Liver (tissue), 9 donors: ENCODE measurements around the gene MTMR6. TPM values are rescaled to one million over a fixed set of nuclear protein-coding genes. Genes with fewer than 3 reads are reported as not detected.
A peak's percentile ranks its signal among the peaks of the same experiment; 100 is the strongest.

Experiments used
- DNase-seq: peaks from one replicate; pipeline ENCODE4 v3.0.0-alpha.2; 2017; ENCODE audit warnings: low spot score
- H3K27ac ChIP-seq, 2 donors: one replicate each; pipeline ENCODE4 v1.7.0; 2013; ENCODE audit warnings: inconsistent platforms in 2 of 2, low read length in 2 of 2, control low read depth in 1 of 2, low read depth in 1 of 2, mild to moderate bottlenecking in 1 of 2
- H3K27me3 ChIP-seq, 4 donors: one replicate each; pipeline versions ENCODE4 v1.6.1 to v1.7.0; 2013; ENCODE audit warnings: low read length in 3 of 4, inconsistent platforms in 1 of 4, mild to moderate bottlenecking in 1 of 4, moderate library complexity in 1 of 4; ENCODE audit not compliant: control insufficient read depth in 4 of 4, insufficient read depth in 4 of 4
- H3K36me3 ChIP-seq, 4 donors: one replicate each; pipeline versions ENCODE4 v1.6.1 to v1.7.0; 2013; ENCODE audit warnings: low read length in 3 of 4, mild to moderate bottlenecking in 3 of 4, low read depth in 1 of 4, moderate library complexity in 1 of 4; ENCODE audit not compliant: control insufficient read depth in 4 of 4, insufficient read depth in 3 of 4
- H3K4me1 ChIP-seq, 4 donors: one replicate each; pipeline versions ENCODE4 v1.6.1 to v1.7.0; 2013; ENCODE audit warnings: low read length in 3 of 4, mild to moderate bottlenecking in 3 of 4, moderate library complexity in 1 of 4; ENCODE audit not compliant: control insufficient read depth in 4 of 4, insufficient read depth in 4 of 4
- H3K4me3 ChIP-seq, 3 donors: one replicate each; pipeline versions ENCODE4 v1.6.1 to v1.7.0; 2013; ENCODE audit warnings: low read length in 3 of 3, control low read depth in 1 of 3, low read depth in 1 of 3, mild to moderate bottlenecking in 1 of 3
- H3K9ac ChIP-seq, 2 donors: one replicate each; pipeline ENCODE4 v1.7.0; 2013; ENCODE audit warnings: low read length in 2 of 2, mild to moderate bottlenecking in 2 of 2, moderate library complexity in 2 of 2, control low read depth in 1 of 2, low read depth in 1 of 2
- H3K9me3 ChIP-seq, 4 donors: one replicate each; pipeline versions ENCODE4 v1.6.1 to v1.7.0; 2013; ENCODE audit warnings: low read length in 3 of 4; ENCODE audit not compliant: control insufficient read depth in 4 of 4
- CTCF ChIP-seq: fragments of 150-350 bp; IDR thresholded peaks from 2 replicates; pipeline ENCODE4 v1.5.1; 2017; ENCODE audit warnings: improper control_type of control experiment, low read depth, low read length; ENCODE audit not compliant: missing input control
- EGR1 ChIP-seq, 2 donors: IDR thresholded peaks; 2 replicates each; pipeline ENCODE4 v1.6.1; 2016 to 2018; ENCODE audit warnings: antibody characterized with exemption in 2 of 2, low read depth in 2 of 2
- FOXA1 ChIP-seq: IDR thresholded peaks from 2 replicates; pipeline ENCODE4 v1.6.1; 2016; ENCODE audit warnings: antibody characterized with exemption
- GABPA ChIP-seq, 2 donors: IDR thresholded peaks in 1 of 2; conservative IDR thresholded peaks in 1 of 2; 2 replicates each; pipeline ENCODE4 v1.6.1; 2016; ENCODE audit warnings: antibody characterized with exemption in 2 of 2, mild to moderate bottlenecking in 1 of 2, moderate library complexity in 1 of 2
- HNF4A ChIP-seq, 2 donors: conservative IDR thresholded peaks; 2 replicates each; pipeline ENCODE4 v1.6.1; 2016; ENCODE audit warnings: antibody characterized with exemption in 2 of 2, mild to moderate bottlenecking in 2 of 2
- HNF4G ChIP-seq: IDR thresholded peaks from 2 replicates; pipeline ENCODE4 v1.6.1; 2016; ENCODE audit warnings: antibody characterized with exemption
- JUND ChIP-seq, 2 donors: IDR thresholded peaks; 2 replicates each; pipeline ENCODE4 v1.6.1; 2016; ENCODE audit warnings: antibody characterized with exemption in 2 of 2
- MAX ChIP-seq: IDR thresholded peaks from 2 replicates; pipeline ENCODE4 v1.6.1; 2016; ENCODE audit warnings: antibody characterized with exemption
- NR2F2 ChIP-seq: IDR thresholded peaks from 2 replicates; pipeline ENCODE4 v1.6.1; 2016; ENCODE audit warnings: antibody characterized with exemption
- RAD21 ChIP-seq, 2 donors: IDR thresholded peaks; 2 replicates each; pipeline ENCODE4 v1.6.1; 2016; ENCODE audit warnings: antibody characterized with exemption in 2 of 2, mild to moderate bottlenecking in 2 of 2
- REST ChIP-seq: IDR thresholded peaks from 2 replicates; pipeline ENCODE4 v1.6.1; 2016; ENCODE audit warnings: antibody characterized with exemption, mild to moderate bottlenecking
- RXRA ChIP-seq, 2 donors: IDR thresholded peaks; 2 replicates each; pipeline ENCODE4 v1.6.1; 2017 to 2018; ENCODE audit warnings: antibody characterized with exemption in 2 of 2, mild to moderate bottlenecking in 1 of 2
- TAF1 ChIP-seq: conservative IDR thresholded peaks from 2 replicates; pipeline ENCODE4 v1.6.1; 2016; ENCODE audit warnings: antibody characterized with exemption, mild to moderate bottlenecking
- YY1 ChIP-seq: IDR thresholded peaks from 2 replicates; pipeline ENCODE4 v1.6.1; 2016; ENCODE audit warnings: antibody characterized with exemption, mild to moderate bottlenecking
- WGBS: extraction: QIAGEN DNeasy Blood & Tissue Kit; methylation state at CpG from one replicate; pipeline ENCODE4 v1.1.7; 2013; 5-methylcytosine and 5-hydroxymethylcytosine counted together
- polyA plus RNA-seq, 2 donors: library from polyadenylated mRNA; stranded (reverse) in 1 of 2; unstranded in 1 of 2; fragments of 200-250 nt in 1 of 2; fragments of >200 nt in 1 of 2; fragmentation: Nextera tagmentation in 1 of 2; extraction: Ambion mirVana in 1 of 2; gene quantifications; one replicate each; pipeline versions ENCODE4 v1.2.1 to v1.2.3, GENCODE V29; 2013 to 2015
- total RNA-seq, 2 donors: library from RNA; depleted of rRNA; stranded (reverse); fragments of >200 nt; gene quantifications; one replicate each; pipeline ENCODE4 v1.2.3, GENCODE V29; 2014
- donor health status: healthy.
- donor health status: healthy.
- donor health status: healthy.
- donor health status: healthy.
- donor health status: healthy.

MTMR6 gene
- total and polyA plus RNA-seq, 4 donors: 5.3 to 12.6 (median 7.6) TPM

GRCh38 chr13:25268561-25268960 lies 18.7 kb downstream of the MTMR6 start:
- no peaks in the 10 kb centered on the region for H3K9me3 ChIP-seq
- 97% methylated on average over 6 of the region's 6 CpGs for WGBS
- no peak overlapping the region for H3K9ac ChIP-seq
- H3K4me1 ChIP-seq: no peaks in the 10 kb centered on the region
- H3K4me3 ChIP-seq: no peak overlapping the region
- DNase-seq: no peak
- peaks cover 0 to 29% (median 18%) of the 10 kb centered on the region in 4 donors for H3K36me3 ChIP-seq
- TF ChIP-seq FOXA1 (no peak), REST (no peak), HNF4G (no peak), YY1 (no peak), HNF4A (conservative IDR thresholded peaks at IDR 0.05) (no peak)
- no peak overlapping the region for H3K27ac ChIP-seq
- H3K27me3 ChIP-seq: no peaks in the 10 kb centered on the region

GRCh38 chr13:25267715-25268114 lies 19.6 kb downstream of the MTMR6 start:
- no peak for DNase-seq
- no peaks in the 10 kb centered on the region for H3K27me3 ChIP-seq
- no peaks in the 10 kb centered on the region for H3K9me3 ChIP-seq
- H3K36me3 ChIP-seq: peaks cover 2 to 31% (median 21%) of the 10 kb centered on the region in 4 donors
- no peak overlapping the region for H3K9ac ChIP-seq
- no peak overlapping the region for H3K4me3 ChIP-seq
- H3K4me1 ChIP-seq: no peaks in the 10 kb centered on the region
- 87% methylated on average over 1 of the region's 1 CpG for WGBS
- TF ChIP-seq MAX (no peak), RAD21 (IDR thresholded peaks at IDR 0.05) (peak; percentile 27 to 50)
- H3K27ac ChIP-seq: no peak overlapping the region

GRCh38 chr13:25266706-25267105 lies 20.6 kb downstream of the MTMR6 start:
- no peak overlapping the region for H3K9ac ChIP-seq
- no peak for DNase-seq
- H3K4me3 ChIP-seq: no peak overlapping the region
- no peaks in the 10 kb centered on the region for H3K27me3 ChIP-seq
- H3K4me1 ChIP-seq: no peaks in the 10 kb centered on the region
- no peaks in the 10 kb centered on the region for H3K9me3 ChIP-seq
- TF ChIP-seq NR2F2 (no peak), RXRA (IDR thresholded peaks at IDR 0.05) (no peak), RAD21 (IDR thresholded peaks at IDR 0.05) (no peak), JUND (IDR thresholded peaks at IDR 0.05) (no peak), EGR1 (IDR thresholded peaks at IDR 0.05; ENCODE audit: low read depth in 2 of 2) (no peak), REST (no peak), TAF1 (no peak), CTCF (no peak), GABPA (IDR thresholded peaks at IDR 0.05 in 1 of 2, conservative IDR thresholded peaks at IDR 0.05 in 1 of 2) (no peak)
- H3K27ac ChIP-seq: no peak overlapping the region
- H3K36me3 ChIP-seq: peaks cover 5 to 30% (median 18%) of the 10 kb centered on the region in 4 donors
- WGBS: 90% methylated on average over 5 of the region's 5 CpGs
